Fibroblast of gingiva (primary cell): ENCODE results near the gene LZTFL1.

Source experiments
- DNase-seq: peaks from one replicate; pipeline ENCODE4 v3.0.0-alpha.2; 2011; ENCODE audit warnings: low read depth

The LZTFL1 gene

DNA sequence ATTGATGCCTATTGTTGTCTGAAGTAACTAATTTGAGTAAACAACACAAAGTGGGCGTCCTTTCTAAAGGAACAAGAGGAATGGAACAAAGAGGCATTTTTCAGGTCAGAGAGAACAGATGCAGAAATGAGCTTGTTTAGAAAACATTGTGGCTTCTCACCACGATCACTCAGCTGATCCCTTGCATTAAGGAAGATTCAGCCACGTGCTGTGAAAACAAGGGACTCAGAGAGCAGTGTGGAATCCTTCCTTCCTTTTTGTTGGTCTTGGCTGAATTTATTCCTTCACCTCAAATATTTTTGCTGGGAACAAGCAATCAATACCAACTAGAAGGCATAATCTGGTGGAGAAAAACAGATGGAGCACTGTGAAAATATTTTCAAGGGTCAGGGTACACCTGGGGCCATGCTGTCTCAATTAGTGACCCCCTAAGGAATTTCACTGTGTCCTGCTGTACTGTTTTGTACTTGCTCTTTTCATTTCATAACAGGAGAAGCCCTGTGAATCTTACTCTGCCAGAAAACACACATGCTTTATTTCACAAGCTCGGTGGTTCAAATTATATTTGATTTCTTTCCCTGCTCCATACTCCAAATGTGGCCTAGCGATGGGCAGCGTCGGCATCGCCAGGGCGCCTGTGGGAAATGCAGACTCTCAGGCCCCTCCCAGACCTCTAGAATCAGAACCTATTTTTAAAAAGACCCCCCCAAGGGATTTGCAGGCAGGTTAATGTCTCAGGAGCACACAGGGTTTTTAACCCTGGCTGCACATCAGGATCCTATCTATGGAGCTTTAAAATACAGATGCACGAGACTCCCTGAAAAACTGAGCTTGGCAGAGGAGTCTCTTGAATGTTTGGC is 34.0 kb downstream of the LZTFL1 start:
- DNase-seq, result no peak

DNA sequence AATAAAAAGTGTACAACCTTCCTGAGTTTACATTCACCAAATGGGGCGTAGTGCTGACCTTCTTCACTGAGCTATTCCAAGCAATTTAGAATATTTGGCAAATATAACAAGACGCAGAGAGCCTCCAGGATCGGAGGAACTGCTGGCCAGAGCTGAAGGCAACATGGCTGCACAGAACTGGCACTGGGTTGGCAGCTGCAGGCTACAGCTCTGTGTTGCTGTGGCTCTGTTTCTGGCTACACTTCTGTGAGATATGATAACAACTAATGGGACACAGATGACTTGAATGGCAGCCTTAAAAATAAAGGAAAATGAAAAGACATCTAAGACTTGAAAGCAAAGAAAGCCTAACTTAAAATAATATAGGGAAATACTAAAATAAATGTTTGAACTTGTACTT is 34.8 kb downstream of the LZTFL1 start:
- DNase-seq, result no peak

DNA sequence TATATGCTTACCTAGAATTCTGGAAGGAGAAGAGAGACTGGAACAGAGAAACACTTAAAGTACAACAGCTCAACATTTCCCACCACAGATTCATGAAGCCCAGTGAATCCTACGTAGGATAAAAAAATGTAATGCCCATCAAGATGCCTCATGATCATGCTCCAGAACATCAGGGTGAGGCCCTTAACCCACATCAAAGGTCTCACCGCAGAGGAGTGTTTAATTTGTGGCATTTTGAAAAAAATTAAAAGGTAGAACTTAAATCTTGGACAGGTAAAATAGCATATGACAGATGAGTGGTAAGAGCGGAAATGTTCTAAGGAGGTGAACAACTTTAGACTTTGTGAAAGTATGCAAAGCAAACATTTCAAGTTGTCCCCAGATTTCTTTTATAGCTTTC is 35.8 kb downstream of the LZTFL1 start:
- no peak for DNase-seq

DNA sequence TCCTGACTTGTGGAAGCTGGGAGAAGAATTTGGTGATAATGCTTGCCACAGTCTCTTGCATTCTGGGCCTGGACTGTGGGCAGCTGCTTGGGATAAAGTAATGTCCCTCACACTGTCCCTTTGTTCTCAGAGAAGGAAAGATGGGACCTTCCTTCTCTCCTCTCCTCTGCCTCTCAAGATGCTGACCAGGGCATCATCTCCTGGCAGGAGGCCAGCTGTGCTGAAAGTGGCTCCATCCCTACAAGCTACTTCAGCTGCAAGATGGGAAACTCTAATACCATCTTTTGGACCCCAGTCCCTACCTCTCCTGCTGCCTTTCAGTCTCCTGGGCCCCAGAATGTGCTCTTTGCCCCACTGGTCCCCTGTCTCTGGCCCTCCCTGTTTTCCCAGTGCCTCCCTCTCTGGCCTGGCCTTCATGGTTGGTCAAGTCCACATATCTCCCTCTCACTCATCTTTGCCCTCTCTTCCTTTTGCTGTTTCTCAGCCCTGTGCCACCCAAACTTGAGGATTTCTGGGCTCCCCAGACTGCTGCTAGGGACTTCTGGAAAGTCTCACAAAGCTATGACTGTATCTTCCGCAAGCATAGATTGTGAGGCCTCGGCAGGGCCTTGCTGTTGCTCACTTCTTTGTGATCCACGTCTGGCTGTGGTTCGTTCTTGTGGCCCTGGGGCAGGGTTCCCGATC is 38.5 kb downstream of the LZTFL1 start:
- no peak for DNase-seq

GRCh38 chr3:45802146-45802545 is 39.8 kb downstream of the LZTFL1 start:
- DNase-seq, result no peak

DNA sequence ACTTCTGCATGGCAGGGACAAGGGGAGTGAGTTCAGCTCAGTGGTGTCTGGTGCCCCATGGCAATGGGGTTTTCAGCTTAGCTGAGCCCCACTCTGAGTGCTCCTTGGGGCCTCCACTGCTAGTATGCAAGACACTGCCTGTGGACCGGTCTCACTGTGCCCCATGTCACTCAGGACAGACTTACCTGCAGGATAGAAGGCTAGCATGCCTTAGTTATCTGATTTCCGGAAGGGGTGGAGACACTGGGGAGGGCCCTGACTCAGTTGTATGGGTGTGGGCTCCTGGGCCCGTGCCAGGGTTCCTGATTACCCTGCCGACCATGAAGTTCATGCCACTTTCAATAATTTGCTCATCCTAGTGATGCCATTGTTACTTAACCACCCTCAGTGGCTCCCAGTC is 41.3 kb downstream of the LZTFL1 start:
- DNase-seq, result no peak

DNA sequence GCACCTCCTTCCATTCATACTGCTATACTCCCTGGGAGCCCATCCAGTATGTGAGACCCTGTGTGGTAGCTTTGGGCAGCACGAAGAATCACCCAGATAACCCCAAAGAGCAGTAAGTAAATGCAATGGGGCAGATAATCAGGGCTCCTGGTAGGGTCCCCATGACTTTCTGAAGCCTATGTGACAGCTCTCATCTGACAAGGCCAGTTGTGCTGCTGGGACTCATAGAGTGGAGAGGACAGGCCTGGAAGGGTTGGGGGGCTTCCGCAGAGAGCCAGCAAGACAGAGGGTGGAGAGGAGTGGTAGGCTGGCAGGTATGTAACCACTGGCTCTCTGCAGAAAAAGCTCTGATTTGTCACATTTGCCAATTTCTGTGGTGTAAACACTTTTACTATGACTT is 42.3 kb downstream of the LZTFL1 start:
- no peak for DNase-seq

DNA sequence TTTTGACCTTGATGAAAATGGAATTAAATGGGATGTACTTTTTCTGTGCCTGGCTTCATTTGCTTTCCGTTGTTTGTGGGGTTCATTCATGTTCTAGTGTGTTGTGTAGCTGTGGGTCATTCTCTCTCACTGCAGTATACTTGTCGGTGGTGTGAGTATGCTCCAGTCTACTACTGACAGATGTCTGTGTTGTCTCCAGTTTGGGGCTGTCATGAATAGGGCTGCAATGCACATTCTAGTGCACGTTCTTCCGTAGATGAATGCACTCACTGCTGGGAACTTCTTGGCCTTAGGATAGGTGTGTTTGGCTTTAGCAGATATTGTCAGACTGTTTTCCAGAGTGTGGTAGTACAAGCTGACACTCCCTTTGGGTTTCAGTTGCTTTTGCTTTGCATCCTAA is 43.9 kb downstream of the LZTFL1 start:
- DNase-seq, result no peak

GRCh38 chr3:45796902-45797637 is 44.8 kb downstream of the LZTFL1 start:
- no peak for DNase-seq

- DNase-seq, result no peak
Observed at GRCh38 chr3:45795882-45796765, 45.8 kb downstream of the LZTFL1 start, which contains the start of gene SLC6A20. TSS of gene SLC6A20 (minus strand) at chr3:45796536. CDS start at chr3:45796419, 117 bp downstream.

GRCh38 chr3:45795509-45795881 is 46.4 kb downstream of the LZTFL1 start:
- DNase-seq, result no peak

GRCh38 chr3:45794660-45795059 is 47.3 kb downstream of the LZTFL1 start:
- DNase-seq, result no peak

- DNase-seq, result no peak
Observed at GRCh38 chr3:45794177-45794560, 47.8 kb downstream of the LZTFL1 start.

GRCh38 chr3:45793482-45794176 is 48.3 kb downstream of the LZTFL1 start:
- no peak for DNase-seq

DNA sequence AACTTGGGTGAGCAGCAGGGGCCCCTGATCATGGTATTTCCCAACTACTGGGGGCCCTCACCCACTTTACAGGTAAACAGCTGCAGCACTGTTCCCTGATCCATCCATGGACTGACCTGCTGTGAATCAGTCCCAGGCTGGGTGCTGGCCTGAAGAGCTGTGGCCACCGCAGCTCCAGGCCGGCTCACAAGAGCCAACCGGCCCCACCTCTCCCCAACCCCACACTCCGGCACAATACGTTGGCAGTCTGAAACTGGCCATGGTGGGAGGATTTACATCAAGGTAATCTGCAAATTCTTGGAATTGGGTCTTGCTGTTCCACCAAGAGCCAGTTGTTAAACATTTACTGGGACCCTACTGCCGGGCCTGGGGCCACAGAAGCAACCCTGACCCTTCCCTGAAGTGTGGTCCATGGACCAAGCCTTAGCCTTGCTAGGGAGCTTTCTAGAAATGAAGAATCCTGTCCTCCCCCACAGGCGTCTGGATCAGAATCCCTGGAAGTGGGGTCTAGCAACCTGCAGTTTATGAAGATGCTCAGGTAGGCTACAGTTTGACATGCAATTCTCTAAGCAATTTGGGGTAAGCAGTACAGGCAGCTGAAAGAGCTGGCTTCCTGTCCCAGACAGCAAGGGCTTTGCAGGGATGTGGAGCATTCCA is 49.3 kb downstream of the LZTFL1 start:
- DNase-seq, result no peak

DNA sequence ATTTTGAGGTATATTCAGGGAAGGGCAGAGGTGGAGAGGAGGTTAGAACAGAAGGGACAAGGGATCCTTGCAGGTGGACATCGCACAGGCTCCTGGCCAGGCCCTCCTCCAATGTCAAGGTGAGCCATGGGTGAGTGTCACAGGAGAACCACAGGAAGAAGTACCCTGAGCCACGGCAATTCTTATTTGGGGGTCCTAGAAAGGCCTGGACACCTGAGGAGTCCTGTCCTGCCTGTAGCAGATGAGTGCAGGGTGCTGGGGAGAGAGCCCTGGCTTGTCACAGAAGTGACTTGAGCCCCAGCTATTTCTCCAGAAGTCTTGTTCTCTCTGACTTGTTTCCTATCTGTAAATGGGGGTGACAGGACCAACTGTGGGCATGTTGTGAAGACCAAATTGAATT is 49.9 kb downstream of the LZTFL1 start:
- no peak for DNase-seq

DNA sequence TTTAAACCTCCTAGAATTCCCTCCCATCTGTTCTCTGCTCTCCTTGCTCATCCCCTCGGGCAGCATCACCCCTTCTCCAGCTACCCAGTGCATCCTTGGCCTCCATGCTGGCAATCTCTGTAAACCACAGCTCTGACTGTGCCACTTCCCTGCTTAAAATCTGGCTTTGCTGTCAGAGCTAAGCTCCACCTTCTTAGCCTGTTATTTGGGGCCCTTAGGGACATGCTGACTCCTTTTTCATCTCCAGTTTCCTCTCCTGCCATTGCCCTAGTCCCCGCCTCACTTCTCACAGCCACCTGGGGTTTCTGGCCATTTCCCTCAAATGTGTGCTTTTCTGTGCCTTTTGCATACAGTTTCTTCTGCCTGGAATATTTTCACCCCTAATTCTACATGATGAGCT is 51.3 kb downstream of the LZTFL1 start:
- no peak for DNase-seq

DNA sequence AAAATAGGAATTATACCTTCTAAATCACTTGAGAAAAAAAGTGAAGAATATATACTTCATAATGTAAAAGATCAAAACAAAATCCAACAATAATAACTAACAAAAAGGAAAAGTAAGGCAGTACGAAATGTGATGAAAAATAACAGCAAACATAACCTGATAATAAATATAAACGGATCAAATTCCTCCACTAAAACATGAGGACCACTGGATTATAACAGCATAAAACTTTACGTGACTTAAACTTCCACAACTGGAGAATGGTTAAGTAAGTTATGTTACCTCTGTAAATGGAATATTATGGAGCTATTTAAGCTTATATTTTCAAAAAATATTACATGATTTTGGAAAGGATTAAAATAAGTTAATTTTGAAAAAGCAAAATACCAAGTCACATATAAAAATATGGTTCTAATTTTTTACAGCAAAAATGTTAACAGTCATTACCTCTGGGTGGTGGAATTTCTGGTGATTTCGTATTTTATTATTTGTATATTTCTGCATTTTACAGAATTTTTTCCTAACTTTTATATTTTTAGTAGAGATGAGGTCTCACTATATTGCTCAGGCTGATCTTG is 52.6 kb downstream of the LZTFL1 start:
- DNase-seq, result no peak

- DNase-seq, result no peak
Observed at GRCh38 chr3:45787551-45787950, 54.4 kb downstream of the LZTFL1 start.

DNA sequence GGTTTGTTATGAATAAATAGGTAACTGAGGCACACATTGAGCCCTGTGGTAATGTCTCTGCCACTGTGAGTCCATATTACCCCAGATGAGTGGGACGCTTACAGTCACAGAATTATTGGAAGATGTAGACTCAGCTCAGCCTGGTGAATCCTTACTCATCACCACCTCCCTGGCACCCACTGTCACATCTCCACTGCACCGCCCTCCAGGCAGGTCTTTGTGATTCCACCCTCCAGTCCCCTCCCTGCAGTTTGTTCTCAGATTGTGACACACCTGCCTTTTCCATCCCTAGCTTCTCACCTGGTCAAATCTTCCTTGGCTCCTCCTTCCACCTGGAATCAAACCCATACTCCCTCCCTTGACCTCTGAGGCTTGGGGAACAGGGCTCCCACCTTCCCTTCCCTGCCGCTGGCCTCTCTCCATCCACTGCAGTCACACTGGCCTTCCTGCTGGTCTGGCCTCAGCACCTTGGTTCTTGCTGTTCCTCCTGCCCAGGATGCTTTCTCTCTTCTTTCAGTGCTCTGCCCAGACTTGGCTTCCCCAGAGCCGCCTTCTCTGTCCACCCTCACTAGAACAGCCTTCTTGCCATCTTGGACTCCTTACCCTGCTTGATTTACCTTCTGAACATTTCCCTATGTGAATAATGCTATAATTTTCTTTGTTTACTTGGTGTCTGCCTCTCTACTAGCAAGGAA is 55.0 kb downstream of the LZTFL1 start:
- no peak for DNase-seq
